ENCODE measurements around the gene MPHOSPH9.

Gene MPHOSPH9

DNA sequence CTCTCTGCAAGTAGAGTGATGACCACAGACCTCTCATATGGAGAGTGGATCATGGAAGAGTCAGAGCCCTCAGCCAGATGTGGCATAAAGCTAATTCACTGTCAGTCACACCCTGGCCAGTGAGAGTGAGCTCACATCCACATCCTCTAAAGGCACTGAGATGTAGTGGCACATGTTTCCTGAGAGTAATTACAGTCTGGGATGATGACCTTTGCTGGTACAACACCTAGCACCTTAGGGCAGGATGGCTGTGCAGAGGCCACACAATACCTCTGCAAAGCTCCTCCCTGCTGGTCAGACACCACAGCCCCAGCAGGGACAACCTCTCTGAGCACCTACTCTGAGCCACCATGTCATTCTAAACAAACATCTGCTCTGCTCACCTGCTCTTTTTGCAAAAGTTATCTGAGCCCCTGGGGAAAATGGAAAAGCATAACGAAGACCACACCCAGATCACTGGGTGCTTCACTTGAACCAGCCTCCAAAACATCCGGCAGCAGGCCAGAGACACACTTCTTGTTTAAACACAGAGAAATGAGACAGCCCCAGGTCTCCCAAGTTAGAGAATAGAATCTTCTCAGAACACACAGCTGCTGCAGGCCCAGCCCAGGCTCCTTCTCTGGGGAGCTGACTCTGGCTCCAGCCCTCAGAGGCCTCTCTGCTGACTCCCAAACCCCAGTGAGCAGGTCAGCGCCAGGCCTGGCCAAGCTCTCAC, 112.3 kb downstream of the MPHOSPH9 start:
- DNase-seq, result peak; percentile 61

GRCh38 chr12:123119808-123120207, 113.1 kb downstream of the MPHOSPH9 start:
- peak; percentile 65 for DNase-seq

DNA sequence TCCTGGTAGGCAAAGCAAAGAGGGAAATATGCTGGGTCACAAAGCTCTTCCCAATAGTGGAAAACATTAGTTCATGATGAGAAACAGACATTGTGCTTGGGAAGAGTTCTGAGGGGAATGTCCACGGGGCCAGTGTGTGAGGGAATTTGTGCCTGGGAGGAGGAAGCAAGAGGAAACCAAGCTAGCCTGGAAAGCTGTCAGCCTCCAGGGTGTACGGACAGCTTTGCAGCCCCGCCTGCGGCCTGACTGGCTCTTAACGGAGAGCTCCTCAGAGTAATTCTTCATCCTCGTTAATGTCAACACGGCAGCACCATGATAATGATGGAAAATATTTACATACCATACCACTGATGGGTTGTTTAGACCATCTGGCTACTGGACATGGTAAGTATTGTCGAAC, 114.4 kb downstream of the MPHOSPH9 start:
- no peak for DNase-seq

DNA sequence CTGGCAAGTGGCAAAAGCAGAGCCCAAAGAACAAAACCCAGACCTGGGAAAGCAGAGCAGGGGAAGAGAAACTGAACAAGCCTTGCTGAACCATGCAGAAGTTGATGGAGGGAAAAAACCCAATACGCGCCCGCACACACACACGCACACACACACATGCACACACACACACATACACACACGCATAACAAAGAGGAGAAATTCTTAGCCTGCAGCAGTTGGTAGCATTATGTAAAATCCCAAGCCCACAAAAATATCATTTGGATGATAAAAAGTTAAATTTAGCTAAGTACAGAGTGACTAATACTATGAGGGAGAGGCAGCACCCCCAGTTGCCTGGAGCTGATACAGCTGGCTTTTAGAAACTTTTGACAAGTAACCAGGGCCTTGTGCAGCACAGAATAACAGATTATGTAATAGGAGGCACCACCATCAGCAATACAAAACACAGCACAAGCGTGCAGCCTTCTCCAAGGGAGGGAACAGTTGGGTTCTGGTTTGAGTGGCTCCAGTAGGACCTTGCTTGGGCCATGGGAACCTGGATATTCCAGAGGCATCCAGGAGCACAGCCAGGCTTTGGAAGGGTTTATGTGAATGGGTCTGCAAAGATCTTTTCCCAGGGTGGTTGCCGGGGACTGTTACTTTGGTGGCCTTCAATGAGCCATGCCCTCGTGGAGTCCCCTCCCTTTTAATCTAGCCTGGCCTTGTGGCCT, 117.4 kb downstream of the MPHOSPH9 start:
- DNase-seq, result no peak

DNA sequence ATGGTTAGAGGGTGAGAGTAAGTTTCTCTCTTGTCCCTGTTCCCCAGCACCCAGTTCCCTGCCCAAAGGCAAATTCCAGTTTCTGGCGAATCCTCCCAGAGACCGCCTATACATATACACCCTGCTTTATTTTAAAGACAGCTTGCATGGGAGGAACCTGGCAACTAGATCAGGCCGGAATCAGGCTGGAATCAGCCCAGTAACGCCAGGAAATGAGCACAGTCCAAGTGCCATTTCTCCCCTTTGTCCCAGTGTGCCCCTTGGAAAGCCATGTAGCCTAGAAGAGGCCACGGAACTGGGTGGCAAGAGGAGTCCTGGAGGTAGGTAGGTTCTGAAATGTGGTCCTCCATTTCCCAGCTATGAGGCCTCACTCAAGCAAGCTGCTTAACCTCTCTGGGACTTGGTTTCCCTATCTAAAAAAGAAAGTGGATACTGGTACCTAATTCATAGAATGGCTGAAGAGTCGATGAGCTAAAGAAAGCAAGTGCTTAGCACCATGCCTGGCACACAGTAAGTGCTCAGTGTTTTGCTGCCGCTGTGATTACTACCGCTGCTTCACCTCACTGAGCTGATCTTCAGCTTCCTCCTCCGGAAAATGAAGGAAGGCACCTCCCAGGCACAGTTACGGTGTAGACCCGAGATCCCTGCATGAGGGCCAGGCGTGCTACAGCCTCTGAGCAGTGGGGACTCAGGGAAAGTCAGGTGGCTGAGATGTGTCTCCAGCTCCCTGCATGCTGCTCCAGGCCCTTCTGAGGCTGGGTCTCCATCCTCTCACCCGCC, 118.4 kb downstream of the MPHOSPH9 start:
- DNase-seq, result no peak

GRCh38 chr12:123113026-123113425, 119.9 kb downstream of the MPHOSPH9 start:
- no peak for DNase-seq

DNA sequence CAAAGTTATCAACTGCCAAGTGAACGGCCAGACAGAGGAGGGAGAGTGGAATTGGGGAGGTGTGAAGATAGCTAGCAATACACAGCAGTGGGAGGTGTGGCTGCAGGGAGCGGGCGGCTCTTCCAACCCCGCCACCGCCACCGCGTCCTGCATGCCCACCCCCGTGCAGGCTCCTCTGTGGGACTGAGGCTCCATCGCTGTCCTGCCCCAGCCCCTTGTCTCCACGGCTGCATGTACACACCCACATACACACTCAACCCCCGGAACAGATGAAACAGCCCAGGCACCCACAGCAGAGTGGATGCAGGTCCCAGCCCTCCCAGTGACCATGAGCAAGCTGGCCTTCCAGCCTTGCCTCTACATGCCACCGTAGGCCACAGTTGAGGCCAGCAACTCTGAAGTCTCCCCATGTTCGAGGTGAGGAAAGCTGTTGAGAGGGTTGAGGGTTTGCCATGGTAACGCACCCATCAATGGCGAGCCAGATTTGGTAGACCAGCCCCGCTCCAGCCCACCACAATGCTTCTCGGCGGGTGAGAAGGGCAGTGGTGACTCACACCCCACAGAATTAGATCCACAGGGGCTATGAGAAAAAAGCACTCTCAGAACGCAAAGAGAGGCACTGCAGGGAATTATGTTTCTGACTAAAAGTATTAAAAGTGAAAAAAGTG, 121.3 kb downstream of the MPHOSPH9 start:
- DNase-seq, result no peak

DNA sequence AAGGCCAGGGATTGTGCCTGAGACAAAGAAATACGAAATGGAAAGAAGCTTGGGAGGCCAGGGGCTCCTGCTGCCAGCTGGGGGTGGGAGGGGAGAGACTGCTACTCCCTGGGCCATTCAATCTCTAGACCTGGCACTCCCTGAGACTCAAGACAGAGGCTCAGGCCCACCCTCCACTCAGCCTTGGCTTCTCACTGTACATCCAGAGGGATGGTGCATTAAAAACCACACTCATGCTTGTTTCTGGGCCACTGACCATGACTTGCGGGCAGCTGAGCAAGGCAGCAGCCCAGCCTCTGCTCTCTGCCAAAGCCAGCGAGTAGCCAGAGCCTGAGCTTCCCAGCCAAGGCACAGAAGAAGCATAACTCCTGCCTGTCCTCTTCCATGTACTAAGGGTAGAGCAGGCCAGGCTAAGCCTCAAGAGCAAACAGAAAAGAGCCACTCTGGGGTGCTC, 123.6 kb downstream of the MPHOSPH9 start:
- no peak for DNase-seq

DNA sequence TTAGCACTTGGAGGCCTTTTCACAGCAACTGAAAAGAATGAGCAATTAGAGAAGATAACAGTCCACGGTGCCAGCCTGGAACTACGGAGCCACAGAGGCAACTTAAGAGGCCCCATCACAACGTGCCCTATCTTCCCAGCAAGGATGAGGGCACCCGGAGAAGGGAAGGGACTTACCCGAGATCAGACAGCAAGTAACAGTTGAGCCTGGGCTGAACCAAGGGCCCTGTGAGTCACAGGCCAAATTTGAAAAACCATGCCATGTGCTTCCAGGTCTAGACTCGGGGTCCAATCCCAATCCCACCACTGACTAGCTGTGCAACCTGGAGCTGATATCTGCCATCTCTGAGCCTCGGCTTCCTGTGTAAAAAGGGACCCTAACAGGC, 124.3 kb downstream of the MPHOSPH9 start:
- DNase-seq, result no peak

GRCh38 chr12:123107926-123108681, 124.8 kb downstream of the MPHOSPH9 start:
- DNase-seq, result no peak

DNA sequence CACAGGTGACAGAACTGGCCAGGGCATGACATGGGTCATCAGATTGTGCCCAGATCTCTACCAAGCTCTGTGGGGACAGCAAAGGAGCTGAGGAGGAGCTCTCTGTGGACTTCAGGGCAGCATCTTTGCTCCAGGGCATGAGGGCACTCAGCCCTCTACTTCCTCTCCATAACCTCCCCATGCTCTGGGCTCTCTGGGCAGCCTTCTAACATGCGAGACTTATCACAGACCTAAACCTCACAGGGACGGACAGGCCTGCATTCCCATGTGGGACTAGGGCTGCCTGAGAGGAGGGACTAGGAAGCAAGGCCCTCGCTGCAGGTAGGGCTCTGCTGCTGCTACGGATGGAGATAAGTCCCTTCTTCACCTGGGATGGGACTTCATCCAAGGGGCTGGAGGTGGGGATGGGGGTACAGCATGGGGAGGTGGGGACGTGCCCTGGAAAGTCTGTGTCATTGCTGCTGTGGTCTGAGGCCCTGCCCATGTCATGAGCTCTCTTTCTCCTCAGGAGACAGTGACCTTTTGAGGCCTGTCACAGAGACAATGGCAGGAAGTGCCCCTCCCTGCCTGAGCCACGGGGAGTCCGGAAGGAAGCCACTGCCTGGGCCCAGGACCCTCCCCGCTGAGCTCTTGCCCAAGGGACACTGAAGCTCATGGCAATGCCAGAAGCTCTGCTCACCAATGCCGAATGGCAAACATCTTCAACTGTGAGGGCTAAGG, 126.1 kb downstream of the MPHOSPH9 start:
- peak; percentile 70 for DNase-seq

DNA sequence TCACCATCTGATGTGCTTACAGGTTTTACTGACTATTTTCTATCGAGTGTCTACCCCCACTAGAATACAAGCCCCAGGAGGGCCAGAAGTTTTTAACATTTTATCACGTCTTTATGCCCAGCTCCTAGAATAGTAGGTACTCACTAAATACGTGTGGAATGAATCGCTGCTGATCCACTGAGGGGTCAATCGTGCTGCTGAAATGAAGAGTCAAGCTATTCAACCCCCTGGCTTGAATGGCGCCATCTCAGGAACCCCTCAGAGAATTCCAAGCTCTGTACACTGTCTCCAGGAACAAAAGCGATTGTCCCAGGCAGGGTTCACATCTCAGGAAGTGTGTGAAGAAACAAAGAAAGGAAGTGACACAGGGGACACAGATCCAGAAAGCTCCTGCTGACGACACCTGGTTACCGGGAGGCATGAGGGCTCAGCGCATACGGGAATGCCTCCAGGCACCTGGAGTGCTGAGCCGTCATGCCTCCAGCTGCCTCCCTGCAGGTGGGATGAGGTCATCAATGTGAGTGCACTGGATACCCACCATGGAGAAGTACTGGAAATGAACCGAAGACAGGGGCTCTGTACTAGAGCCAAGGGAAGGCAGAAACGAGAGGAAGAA, 127.6 kb downstream of the MPHOSPH9 start:
- DNase-seq, result no peak

- DNase-seq, result no peak
These were observed 128.1 kb downstream of the MPHOSPH9 start for GRCh38 chr12:123104809-123105208.
